Ovary (tissue), 9 donors: ENCODE measurements around the gene CIROP. TPM values are rescaled to one million over a fixed set of nuclear protein-coding genes. Genes with fewer than 3 reads are reported as not detected.

Experiments used
- DNase-seq, 5 donors: peaks; one replicate each; pipeline ENCODE4 v3.0.0-alpha.2; 2019 to 2020
- H3K27ac ChIP-seq, 2 donors: fragments of 200-600 bp; one replicate each; pipeline versions ENCODE4 v1.5.1 to v1.8.0; 2019 to 2022
- H3K27me3 ChIP-seq: fragments of 200-600 bp; one replicate; pipeline ENCODE4 v1.8.0; 2022
- H3K36me3 ChIP-seq: fragments of 200-600 bp; sonication (generic); one replicate; pipeline ENCODE4 v1.5.1; 2019
- H3K4me1 ChIP-seq: one replicate; pipeline ENCODE4 v1.8.1; 2013; ENCODE audit warnings: mild to moderate bottlenecking, moderate library complexity; ENCODE audit not compliant: insufficient read depth
- H3K4me3 ChIP-seq: fragments of 200-600 bp; sonication (generic); one replicate; pipeline ENCODE4 v1.5.1; 2017
- H3K9me3 ChIP-seq, 2 donors: fragments of 200-600 bp in 1 of 2; sonication (generic) in 1 of 2; one replicate each; pipeline versions ENCODE4 v1.5.1 to v1.8.1; 2013 to 2019; ENCODE audit warnings: mild to moderate bottlenecking in 1 of 2, moderate library complexity in 1 of 2
- EP300 ChIP-seq: sonication (generic); formaldehyde crosslinking; IDR thresholded peaks from one replicate; pipeline ENCODE4 v1.6.1; 2017; ENCODE audit warnings: antibody characterized with exemption
- POLR2A ChIP-seq: fragments of 450-650 bp; IDR thresholded peaks from one replicate; pipeline ENCODE4 v1.6.1; 2017; ENCODE audit warnings: antibody characterized with exemption, mild to moderate bottlenecking, moderate library complexity
- WGBS, 3 donors: extraction: QIAGEN DNeasy Blood & Tissue Kit in 1 of 3; methylation state at CpG; one replicate each; pipeline versions ENCODE4 v1.1.5 to v1.1.7; 2013 to 2017; 5-methylcytosine and 5-hydroxymethylcytosine counted together
- intact Hi-C, 4 donors: fragments of 100-400 bp; cut with DNase I; formaldehyde crosslinking; loops; one replicate each; pipeline versions ENCODE4 v1.11.0 to v1.15.1; 2022 to 2023
- polyA plus RNA-seq, 2 donors: library from polyadenylated mRNA; stranded (reverse); fragments of 200-250 nt in 1 of 2; fragments of 350-450 nt in 1 of 2; fragmentation: Illumina TruSeq in 1 of 2; extraction: RNeasy Lipid Tissue Mini Kit (QIAGEN cat#74804) in 1 of 2; gene quantifications; one replicate each; pipeline ENCODE4 v1.2.3, GENCODE V29; 2013 to 2014
- total RNA-seq, 7 donors: library from RNA; depleted of rRNA in 2 of 7; stranded (reverse); fragments of >200 nt in 2 of 7; fragmentation: NEBNext Ultra II Directional in 3 of 7; extraction: Animal tissue kit (Norgen Biotek cat#: 25700) in 3 of 7; gene quantifications; one replicate each; pipeline versions ENCODE4 v1.1.0 to v1.2.4, GENCODE V29; 2016 to 2023
- TF ChIP-seq, protein P1 (sequence below), 3 donors: fragments of 450-650 bp in 2 of 3; fragments of 200-600 bp in 1 of 3; IDR thresholded peaks; one replicate each; pipeline versions ENCODE4 v1.5.1 to v1.8.0; 2016 to 2022; ENCODE audit warnings: antibody characterized with exemption in 3 of 3, mild to moderate bottlenecking in 1 of 3
- donor health status: DM: no; HTN: no; CAD: no; lungs with moderate emphysema.
- donor health status: DM: no; HTN: no; CAD: no.
- donor health status: Bipolar disorder and iron deficiency.
- donor health status: DM: yes; HTN: yes; CAD: no.
- donor health status: DM: no; HTN: no; CAD: no.
- donor health status: DM: yes; HTN: yes; CAD: no.

The CIROP gene
- total and polyA plus RNA-seq, 9 donors = not detected

DNA sequence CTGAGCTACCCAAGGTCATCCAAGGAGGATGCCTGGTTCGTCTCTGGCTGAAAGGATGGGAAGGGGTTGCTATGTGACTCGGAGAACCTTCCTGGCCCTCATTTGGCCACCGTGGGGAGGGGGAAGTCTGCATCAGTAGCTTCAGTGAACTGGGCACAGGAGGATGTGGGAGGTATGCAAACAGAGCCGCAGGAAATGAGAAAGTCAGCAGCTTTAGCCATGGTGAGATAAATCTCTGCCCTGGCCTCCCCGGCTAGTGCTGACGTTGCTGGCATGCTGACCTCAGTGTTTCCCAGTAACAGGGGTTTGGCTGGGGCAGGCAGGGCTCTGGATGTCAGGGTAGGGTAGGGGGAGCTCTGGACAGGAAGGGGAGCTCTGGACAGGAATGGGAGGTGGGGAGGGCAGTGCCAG is 16.6 kb upstream of the CIROP start:
- Histone ChIP-seq H3K4me3 (no peak overlapping the region), H3K27ac (peak overlapping the region in 1 of 2 donors; percentile 71), H3K36me3 (no peaks in the 10 kb centered on the region), H3K4me1 (peaks cover 6% of the 10 kb centered on the region), H3K9me3 (no peaks in the 10 kb centered on the region), H3K27me3 (no peaks in the 10 kb centered on the region)
- TF ChIP-seq POLR2A = no peak
- TF ChIP-seq EP300 = no peak
- TF ChIP-seq, protein P1, sequence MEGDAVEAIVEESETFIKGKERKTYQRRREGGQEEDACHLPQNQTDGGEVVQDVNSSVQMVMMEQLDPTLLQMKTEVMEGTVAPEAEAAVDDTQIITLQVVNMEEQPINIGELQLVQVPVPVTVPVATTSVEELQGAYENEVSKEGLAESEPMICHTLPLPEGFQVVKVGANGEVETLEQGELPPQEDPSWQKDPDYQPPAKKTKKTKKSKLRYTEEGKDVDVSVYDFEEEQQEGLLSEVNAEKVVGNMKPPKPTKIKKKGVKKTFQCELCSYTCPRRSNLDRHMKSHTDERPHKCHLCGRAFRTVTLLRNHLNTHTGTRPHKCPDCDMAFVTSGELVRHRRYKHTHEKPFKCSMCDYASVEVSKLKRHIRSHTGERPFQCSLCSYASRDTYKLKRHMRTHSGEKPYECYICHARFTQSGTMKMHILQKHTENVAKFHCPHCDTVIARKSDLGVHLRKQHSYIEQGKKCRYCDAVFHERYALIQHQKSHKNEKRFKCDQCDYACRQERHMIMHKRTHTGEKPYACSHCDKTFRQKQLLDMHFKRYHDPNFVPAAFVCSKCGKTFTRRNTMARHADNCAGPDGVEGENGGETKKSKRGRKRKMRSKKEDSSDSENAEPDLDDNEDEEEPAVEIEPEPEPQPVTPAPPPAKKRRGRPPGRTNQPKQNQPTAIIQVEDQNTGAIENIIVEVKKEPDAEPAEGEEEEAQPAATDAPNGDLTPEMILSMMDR (IDR thresholded peaks at IDR 0.05) = no peak
- DNase-seq = peak; percentile 70 to 86 (median 80)
- intact Hi-C loops = loop anchor here in 3 of 4 donors (1.0 to 10.0 kb wide), 3 partner anchors 65 to 173 kb away; no protein-coding TSS in a partner anchor
- 4 to 11% (median 6%) methylated on average over 6 of the region's 6 CpGs for WGBS, 3 donors

DNA sequence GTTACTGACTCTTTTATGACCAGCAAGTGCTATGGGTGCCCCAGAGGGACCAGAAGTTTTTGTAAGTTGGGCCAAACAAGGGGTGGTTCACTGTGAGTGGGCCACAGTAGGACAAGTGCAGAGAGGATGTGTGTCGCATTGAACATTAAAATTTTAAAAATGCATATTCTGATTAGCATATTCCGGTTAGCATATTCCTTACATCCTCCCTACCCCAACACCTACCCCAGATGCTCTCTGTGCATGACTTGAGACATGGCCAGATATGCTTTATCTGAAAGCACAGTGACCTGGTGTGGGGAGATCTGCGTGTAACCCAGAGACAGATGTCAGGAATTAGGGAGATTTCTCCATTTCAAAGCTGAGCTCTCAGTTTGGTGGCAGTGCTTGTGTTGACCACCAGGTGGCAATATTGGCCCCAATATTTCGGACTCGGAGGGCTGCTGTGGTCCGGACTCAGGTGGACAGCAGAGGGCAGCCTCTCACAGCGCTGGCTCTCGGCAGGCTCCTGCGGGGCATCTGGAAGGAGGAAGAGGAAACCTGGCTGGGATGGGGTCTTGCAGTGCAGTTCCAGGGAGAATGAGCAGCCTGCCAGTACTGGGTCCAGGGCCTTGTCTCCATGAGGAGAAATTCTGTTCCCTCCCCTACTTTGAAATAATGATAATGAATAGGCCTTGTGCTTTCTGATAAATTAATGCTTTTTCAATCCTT is 15.9 kb upstream of the CIROP start:
- DNase-seq = peak; percentile 90 to 94 (median 93)
- Histone ChIP-seq H3K27ac (peak overlapping the region in 1 of 2 donors; percentile 71), H3K4me1 (peaks cover 6% of the 10 kb centered on the region), H3K4me3 (no peak overlapping the region), H3K9me3 (no peaks in the 10 kb centered on the region), H3K27me3 (no peaks in the 10 kb centered on the region), H3K36me3 (no peaks in the 10 kb centered on the region)
- TF ChIP-seq EP300 = no peak
- TF ChIP-seq, protein P1 (IDR thresholded peaks at IDR 0.05) = peak; percentile 100
- peak; percentile 53 for TF ChIP-seq POLR2A
- 15 to 18% (median 16%) methylated on average over 9 of the region's 9 CpGs for WGBS, 3 donors
- intact Hi-C loops = loop anchor here in 3 of 4 donors (1.0 to 10.0 kb wide), 3 partner anchors 66 to 174 kb away; no protein-coding TSS in a partner anchor

GRCh38 chr14:23119363-23120327 is 14.9 kb upstream of the CIROP start:
- DNase-seq = peak in 1 of 5 donors; percentile 6
- Histone ChIP-seq H3K4me3 (no peak overlapping the region), H3K9me3 (no peaks in the 10 kb centered on the region), H3K27me3 (no peaks in the 10 kb centered on the region), H3K4me1 (peaks cover 6% of the 10 kb centered on the region), H3K27ac (no peak overlapping the region), H3K36me3 (no peaks in the 10 kb centered on the region)
- intact Hi-C loops = loop anchor here (2.0 to 10.0 kb wide), 3 partner anchors 67 to 175 kb away; no protein-coding TSS in a partner anchor
- TF ChIP-seq EP300 (no peak), POLR2A (no peak)
- TF ChIP-seq, protein P1 (IDR thresholded peaks at IDR 0.05) = no peak
- 80 to 92% (median 82%) methylated on average over 16 of the region's 16 CpGs for WGBS, 3 donors
